ENCODE data around the gene SKOR2.
A peak's percentile ranks its signal among the peaks of the same experiment; 100 is the strongest.
"Not testable (repeated sequence)": the region's sequence is repeated elsewhere in the genome, so short reads cannot be mapped to it uniquely, and the experiment has no call there.

SKOR2 gene

DNA sequence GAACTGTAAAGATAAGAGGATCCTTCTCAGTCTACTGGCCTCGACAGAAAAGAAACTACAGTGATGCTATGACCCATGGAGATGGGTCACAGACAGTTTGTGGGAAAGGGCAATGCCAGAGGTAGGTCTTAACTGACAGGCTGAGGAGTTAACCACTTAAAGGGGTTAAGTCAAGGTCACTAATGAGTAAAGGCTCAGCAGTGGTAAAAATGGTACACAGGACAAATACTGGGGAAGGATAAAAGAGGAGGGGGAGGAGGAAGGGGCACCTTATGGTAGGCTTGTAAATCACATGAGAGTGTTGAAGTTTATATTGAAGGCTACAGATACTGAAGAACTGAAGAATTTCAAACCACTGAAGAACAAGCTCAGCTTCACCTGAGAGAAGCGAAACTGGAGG, 85.2 kb downstream of the SKOR2 start:
- no peaks in the 10 kb centered on the region for H3K9me3 Mint-ChIP-seq

DNA sequence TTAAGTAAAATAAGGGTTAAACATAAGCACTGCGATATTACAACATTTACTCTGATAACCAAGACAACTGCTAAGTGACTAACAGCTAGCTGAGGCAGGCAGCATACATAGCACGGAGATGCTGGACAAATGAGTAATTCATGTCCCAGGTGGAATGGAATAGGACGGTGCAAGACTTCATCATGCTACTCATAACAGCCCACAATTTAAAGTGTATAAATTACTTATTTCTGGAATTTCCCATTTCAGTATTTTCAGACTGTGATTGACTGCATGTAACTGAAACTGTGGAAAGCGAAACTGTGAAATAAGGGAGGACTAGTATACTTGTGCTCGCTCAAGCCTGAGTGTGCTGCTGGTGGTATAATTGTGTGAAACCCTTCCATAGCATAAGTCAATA, 88.2 kb downstream of the SKOR2 start:
- peak overlapping the region in 1 of 2 donors; percentile 38 for H3K27ac Mint-ChIP-seq
- peaks cover 7% of the 10 kb centered on the region for H3K36me3 Mint-ChIP-seq (ENCODE audit: insufficient read depth)
- peaks cover 6 to 40% of the 10 kb centered on the region in 2 donors for H3K4me1 Mint-ChIP-seq (ENCODE audit: low read depth in 2 of 2)
- H3K9me3 Mint-ChIP-seq = no peaks in the 10 kb centered on the region
- ATAC-seq (replicated peaks) (peak; percentile 53), DNase-seq (no peak)
- H3K4me3 Mint-ChIP-seq = peak overlapping the region in 1 of 2 donors; percentile 19
- H3K27me3 Mint-ChIP-seq = no peaks in the 10 kb centered on the region

More for the DNA sequence above, 85.2 kb downstream of the SKOR2 start:
- Mint-ChIP-seq H3K4me3 (no peak overlapping the region), H3K27ac (no peak overlapping the region), H3K4me1 (ENCODE audit: low read depth in 2 of 2) (peaks cover 10 to 44% of the 10 kb centered on the region in 2 donors), H3K36me3 (ENCODE audit: insufficient read depth) (peaks cover 7% of the 10 kb centered on the region), H3K27me3 (no peaks in the 10 kb centered on the region)
- DNase-seq = no peak
- ATAC-seq (replicated peaks) = no peak

- H3K27ac Mint-ChIP-seq = no peak overlapping the region
Observed at GRCh38 chr18:47160256-47160655, 91.2 kb downstream of the SKOR2 start.

GRCh38 chr18:47158404-47158803, 93.1 kb downstream of the SKOR2 start:
- not testable (repeated sequence) for H3K36me3 Mint-ChIP-seq (ENCODE audit: insufficient read depth); H3K9me3 Mint-ChIP-seq; H3K4me3 Mint-ChIP-seq; DNase-seq; ATAC-seq (replicated peaks); H3K27me3 Mint-ChIP-seq; H3K27ac Mint-ChIP-seq
- peaks cover 4 to 21% of the 10 kb centered on the region in 2 donors for H3K4me1 Mint-ChIP-seq (ENCODE audit: low read depth in 2 of 2)

More at GRCh38 chr18:47160256-47160655, 91.2 kb downstream of the SKOR2 start:
- Mint-ChIP-seq H3K9me3 (no peaks in the 10 kb centered on the region), H3K36me3 (ENCODE audit: insufficient read depth) (peaks cover 16% of the 10 kb centered on the region), H3K4me3 (no peak overlapping the region), H3K27me3 (no peaks in the 10 kb centered on the region), H3K4me1 (ENCODE audit: low read depth in 2 of 2) (peaks cover 6 to 35% of the 10 kb centered on the region in 2 donors)
- no peak for ATAC-seq (replicated peaks)
- DNase-seq = no peak
